Psoas muscle (tissue), 8 donors: ENCODE results near the gene HK3. TPM values are rescaled to one million over a fixed set of nuclear protein-coding genes. Genes with fewer than 3 reads are reported as not detected.

Source experiments
- ATAC-seq, 4 donors: fragments of 200-7000 bp; cut with Tn5 transposase; one replicate each; pipeline ENCODE4 v1.9.1; 2020; ENCODE audit warnings: moderate library complexity in 3 of 4, mild to moderate bottlenecking in 2 of 4
- DNase-seq, 2 donors: peaks; one replicate each; pipeline ENCODE4 v3.0.0-alpha.2; 2020
- H3K27ac ChIP-seq: fragments of 200-600 bp; one replicate; pipeline ENCODE4 v1.8.0; 2022
- H3K27me3 ChIP-seq, 3 donors: fragments of 200-600 bp in 1 of 3; one replicate each; pipeline versions ENCODE4 v1.6.1 to v1.8.0; 2013 to 2022; ENCODE audit warnings: low read length in 2 of 3, mild to moderate bottlenecking in 2 of 3, moderate library complexity in 1 of 3; ENCODE audit not compliant: insufficient read depth in 3 of 3
- H3K36me3 ChIP-seq, 2 donors: fragments of 200-600 bp in 1 of 2; one replicate each; pipeline versions ENCODE4 v1.6.1 to v1.8.0; 2013 to 2022; ENCODE audit warnings: low read depth in 1 of 2, mild to moderate bottlenecking in 1 of 2, moderate library complexity in 1 of 2; ENCODE audit not compliant: insufficient read depth in 1 of 2
- H3K4me1 ChIP-seq: fragments of 200-600 bp; one replicate; pipeline ENCODE4 v1.8.0; 2022
- H3K4me3 ChIP-seq: fragments of 200-600 bp; one replicate; pipeline ENCODE4 v1.8.0; 2022; ENCODE audit warnings: mild to moderate bottlenecking
- H3K9me3 ChIP-seq: fragments of 200-600 bp; one replicate; pipeline ENCODE4 v1.8.0; 2022
- CTCF ChIP-seq: fragments of 200-600 bp; IDR thresholded peaks from one replicate; pipeline ENCODE4 v1.8.0; 2022; ENCODE audit warnings: antibody characterized with exemption
- WGBS, 3 donors: extraction: QIAGEN DNeasy Blood & Tissue Kit; methylation state at CpG; one replicate each; pipeline versions ENCODE4 v1.1.6 to v1.1.7; 2013; 5-methylcytosine and 5-hydroxymethylcytosine counted together
- intact Hi-C, 2 donors: fragments of 100-400 bp; cut with DNase I; formaldehyde crosslinking; loops; one replicate each; pipeline versions ENCODE4 v1.11.0 to v1.14.2; 2022
- polyA plus RNA-seq, 3 donors: library from polyadenylated mRNA; stranded (reverse); fragments of 200-250 nt; gene quantifications; one replicate each; pipeline ENCODE4 v1.2.3, GENCODE V29; 2013
- total RNA-seq, 4 donors: library from RNA; stranded (reverse); fragmentation: NEBNext Ultra II Directional in 2 of 4; extraction: Animal tissue kit (Norgen Biotek cat#: 25700) in 2 of 4; gene quantifications; one replicate each; pipeline versions ENCODE4 v1.2.1 to v1.2.4, GENCODE V29; 2021 to 2023
- donor health status: healthy with polysubstance abuse.
- donor health status: DM: no; HTN: no; CAD: no; lungs with moderate emphysema.
- donor health status: Bipolar disorder and iron deficiency.
- donor health status: healthy.
- donor health status: DM: yes; HTN: yes; CAD: no.
- donor health status: DM: no; HTN: no; CAD: no.
- donor health status: DM: no; HTN: no; CAD: no.
- donor health status: DM: yes; HTN: yes; CAD: no.

HK3 gene
- total and polyA plus RNA-seq, 7 donors: 1.6 to 3.1 (median 2.4) TPM

- intact Hi-C loops: no loop called here
- no peak for DNase-seq
- no peaks in the 10 kb centered on the region for H3K9me3 ChIP-seq
- TF ChIP-seq CTCF: no peak
- ATAC-seq: no peak
- H3K36me3 ChIP-seq: no peaks in the 10 kb centered on the region
- no peaks in the 10 kb centered on the region for H3K4me1 ChIP-seq
- H3K4me3 ChIP-seq: no peak overlapping the region
- H3K27ac ChIP-seq: no peak overlapping the region
- 48 to 59% (median 56%) methylated on average over 21 of the region's 21 CpGs for WGBS, 3 donors
- peaks cover 3 to 67% (median 31%) of the 10 kb centered on the region in 3 donors for H3K27me3 ChIP-seq
Observed at GRCh38 chr5:176844706-176845391, 54.3 kb downstream of the HK3 start.

- peaks cover 3 to 62% (median 29%) of the 10 kb centered on the region in 3 donors for H3K27me3 ChIP-seq
- H3K4me1 ChIP-seq: no peaks in the 10 kb centered on the region
Observed at GRCh38 chr5:176844281-176844680, 54.9 kb downstream of the HK3 start.

GRCh38 chr5:176843673-176844072, 55.5 kb downstream of the HK3 start:
- intact Hi-C loops: no loop called here
- Histone ChIP-seq H3K9me3 (no peaks in the 10 kb centered on the region), H3K27ac (no peak overlapping the region), H3K4me3 (no peak overlapping the region), H3K36me3 (no peaks in the 10 kb centered on the region), H3K4me1 (no peaks in the 10 kb centered on the region), H3K27me3 (peaks cover 3 to 56% (median 27%) of the 10 kb centered on the region in 3 donors)
- TF ChIP-seq CTCF: no peak
- no peak for ATAC-seq
- no peak for DNase-seq
- 15 to 29% (median 23%) methylated on average over 21 of the region's 21 CpGs for WGBS, 3 donors

More at GRCh38 chr5:176844281-176844680, 54.9 kb downstream of the HK3 start:
- DNase-seq (no peak), ATAC-seq (no peak)
- TF ChIP-seq CTCF: no peak
- intact Hi-C loops: no loop called here
- Histone ChIP-seq H3K36me3 (no peaks in the 10 kb centered on the region), H3K27ac (no peak overlapping the region), H3K4me3 (no peak overlapping the region), H3K9me3 (no peaks in the 10 kb centered on the region)
- WGBS, 3 donors: 67 to 71% (median 69%) methylated on average over 10 of the region's 10 CpGs

- peaks cover 0 to 21% (median 7%) of the 10 kb centered on the region in 3 donors for H3K27me3 ChIP-seq
- no peaks in the 10 kb centered on the region for H3K9me3 ChIP-seq
- intact Hi-C loops: no loop called here
- no peaks in the 10 kb centered on the region for H3K4me1 ChIP-seq
- 14 to 17% (median 16%) methylated on average over 16 of the region's 16 CpGs for WGBS, 3 donors
- peak; percentile 68 to 91 (median 84) for ATAC-seq
- TF ChIP-seq CTCF: no peak
- no peak overlapping the region for H3K4me3 ChIP-seq
- peak; percentile 86 to 93 for DNase-seq
- H3K27ac ChIP-seq: no peak overlapping the region
- no peaks in the 10 kb centered on the region for H3K36me3 ChIP-seq
Observed at GRCh38 chr5:176837707-176838115, 61.4 kb downstream of the HK3 start.
